GM18873 (cell line): ENCODE data around the gene ZNF76.
"Not testable (repeated sequence)": the region's sequence is repeated elsewhere in the genome, so short reads cannot be mapped to it uniquely, and the experiment has no call there.

ENCODE experiments used
- ATAC-seq: cut with Tn5 transposase; IDR thresholded peaks from one replicate; pipeline ENCODE4 v1.9.1; 2021; ENCODE audit warnings: mild to moderate bottlenecking, moderate library complexity, moderate number of reproducible peaks; ENCODE audit not compliant: unreplicated experiment, low FRiP score

The ZNF76 gene

GRCh38 chr6:35296931-35297600, 37.5 kb downstream of the ZNF76 start:
- no peak for ATAC-seq

GRCh38 chr6:35297601-35298481, 38.3 kb downstream of the ZNF76 start, which contains the start of gene DEF6:
DEF6 (plus strand) TSS chr6:35297818; CDS start chr6:35297857, 39 bp downstream.
- no peak for ATAC-seq

- no peak for ATAC-seq
These were observed 39.1 kb downstream of the ZNF76 start for GRCh38 chr6:35298625-35299140.

GRCh38 chr6:35299674-35300073, 40.1 kb downstream of the ZNF76 start:
- no peak for ATAC-seq

- no peak for ATAC-seq
These were observed 41.3 kb downstream of the ZNF76 start for GRCh38 chr6:35300848-35301247.

GRCh38 chr6:35302604-35303241, 43.2 kb downstream of the ZNF76 start:
- ATAC-seq: peak; percentile 57

GRCh38 chr6:35304299-35304698, 44.8 kb downstream of the ZNF76 start:
- no peak for ATAC-seq

- ATAC-seq: no peak
These were observed 45.6 kb downstream of the ZNF76 start for GRCh38 chr6:35305117-35305516.

- not testable (repeated sequence) for ATAC-seq
These were observed 47.6 kb downstream of the ZNF76 start for GRCh38 chr6:35307138-35307537.

- not testable (repeated sequence) for ATAC-seq
These were observed 49.0 kb downstream of the ZNF76 start for GRCh38 chr6:35308543-35308942.

GRCh38 chr6:35309611-35310264, 50.2 kb downstream of the ZNF76 start:
- no peak for ATAC-seq

GRCh38 chr6:35310265-35310831, 50.8 kb downstream of the ZNF76 start:
- no peak for ATAC-seq

GRCh38 chr6:35311390-35312075, 52.0 kb downstream of the ZNF76 start:
- no peak for ATAC-seq

- ATAC-seq: no peak
These were observed 52.7 kb downstream of the ZNF76 start for GRCh38 chr6:35312076-35312800.

- ATAC-seq: no peak
These were observed 53.3 kb downstream of the ZNF76 start for GRCh38 chr6:35312807-35313206.

- no peak for ATAC-seq
These were observed 58.1 kb downstream of the ZNF76 start for GRCh38 chr6:35317483-35318195.

- ATAC-seq: no peak
These were observed 58.9 kb downstream of the ZNF76 start for GRCh38 chr6:35318196-35319171.
